C4-2B (cell line): ENCODE results near the gene ACOX1.

Experiments
- CTCF ChIP-seq: fragments of 450-650 bp; conservative IDR thresholded peaks from 2 replicates; pipeline ENCODE4 v1.5.1; 2017; ENCODE audit warnings: mild to moderate bottlenecking
- ZFX ChIP-seq: fragments of 450-650 bp; IDR thresholded peaks from 2 replicates; pipeline ENCODE4 v1.6.1; 2017

GRCh38 chr17:75927286-75927922 is 51.6 kb downstream of the ACOX1 start:
- TF ChIP-seq CTCF, result no peak; the same call in 1 of the 2 replicates
- TF ChIP-seq ZFX, result no peak
